Right ventricle myocardium inferior (tissue), 1 donor: ENCODE results near the gene PCDH15. TPM values are rescaled to one million over a fixed set of nuclear protein-coding genes. Genes with fewer than 3 reads are reported as not detected.

Experiments
- ATAC-seq: fragments of 200-7000 bp; cut with Tn5 transposase; one replicate; pipeline ENCODE4 v1.9.1; 2020; ENCODE audit warnings: mild to moderate bottlenecking, moderate library complexity
- DNase-seq: peaks from one replicate; pipeline ENCODE4 v3.0.0; 2021; ENCODE audit errors: missing footprints
- intact Hi-C: fragments of 100-400 bp; cut with DNase I; formaldehyde crosslinking; loops from one replicate; pipeline ENCODE4 v1.11.0; 2022
- total RNA-seq: library from RNA; stranded (reverse); fragmentation: NEBNext Ultra II Directional; extraction: Animal tissue kit (Norgen Biotek cat#: 25700); gene quantifications from one replicate; pipeline ENCODE4 v1.2.1, GENCODE V29; 2021
- donor health status: DM: no; HTN: yes; CAD: no; lungs with severe emphysema.

The PCDH15 gene
- total RNA-seq, 1 donor from 2014 or later, result 0.41 TPM

- intact Hi-C loops, result no loop called here
- no peak for ATAC-seq
- DNase-seq, result no peak
These were observed 534.6 kb downstream of the PCDH15 start for GRCh38 chr10:54266395-54266794.

DNA sequence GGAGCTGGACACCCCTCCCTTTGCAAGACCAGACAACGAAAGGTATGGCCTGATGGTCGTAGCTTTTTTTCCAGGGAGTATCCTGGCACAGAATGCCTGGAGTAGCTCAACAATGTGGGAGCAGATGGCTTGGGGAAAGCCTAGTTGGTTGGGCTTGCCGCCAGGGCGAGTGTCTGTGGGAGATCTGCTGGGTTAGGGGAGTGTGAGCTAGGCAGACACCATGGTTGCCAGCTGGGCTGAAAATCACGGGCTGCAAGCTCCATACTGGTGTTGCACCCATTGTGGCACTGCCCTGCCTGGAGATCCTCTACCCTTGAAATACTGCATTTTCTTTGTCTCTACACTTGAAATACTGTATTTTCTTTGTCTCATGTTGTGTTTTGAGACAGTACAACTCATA, 538.3 kb downstream of the PCDH15 start:
- intact Hi-C loops, result no loop called here
- ATAC-seq (no peak), DNase-seq (no peak)

DNA sequence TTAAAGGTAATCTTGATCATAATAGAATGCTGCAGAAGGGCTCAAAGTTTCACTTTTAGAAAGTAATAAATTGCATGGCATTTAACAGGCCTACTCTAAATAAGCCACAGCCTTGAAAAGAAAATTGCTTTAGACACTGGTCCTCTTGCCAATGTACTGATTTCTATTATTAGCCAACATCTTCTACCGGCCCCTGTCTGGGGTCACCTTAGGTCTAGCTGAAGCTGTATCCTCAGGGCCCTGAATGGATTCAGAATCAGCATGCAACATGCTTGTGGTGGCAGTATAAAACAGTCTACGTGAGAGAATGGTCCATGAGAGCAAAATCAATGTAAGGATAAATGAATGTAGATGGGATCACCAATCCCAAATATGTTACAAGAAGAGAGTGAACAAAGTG, 541.9 kb downstream of the PCDH15 start:
- DNase-seq (no peak), ATAC-seq (peak; percentile 59)
- intact Hi-C loops, result no loop called here

DNA sequence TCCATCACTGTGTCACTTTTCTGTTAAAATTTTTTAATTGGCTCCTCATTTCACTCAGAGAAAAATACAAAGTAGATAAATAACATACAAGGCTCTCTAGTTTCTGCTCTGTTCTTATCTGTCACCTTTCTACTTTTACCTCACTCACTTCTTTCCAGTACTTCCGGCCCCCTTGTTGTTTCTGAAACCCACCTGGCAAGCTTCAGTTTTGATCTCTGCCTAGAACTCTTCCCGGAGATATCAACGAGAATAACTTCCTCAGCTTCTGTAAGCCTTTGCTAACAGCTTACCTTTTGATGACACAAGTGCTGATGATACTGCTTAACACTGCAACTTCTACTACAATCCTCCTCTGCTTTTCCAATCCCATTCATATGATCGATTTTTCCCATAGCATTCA, 566.2 kb downstream of the PCDH15 start:
- DNase-seq, result no peak
- intact Hi-C loops, result no loop called here
- ATAC-seq, result no peak

DNA sequence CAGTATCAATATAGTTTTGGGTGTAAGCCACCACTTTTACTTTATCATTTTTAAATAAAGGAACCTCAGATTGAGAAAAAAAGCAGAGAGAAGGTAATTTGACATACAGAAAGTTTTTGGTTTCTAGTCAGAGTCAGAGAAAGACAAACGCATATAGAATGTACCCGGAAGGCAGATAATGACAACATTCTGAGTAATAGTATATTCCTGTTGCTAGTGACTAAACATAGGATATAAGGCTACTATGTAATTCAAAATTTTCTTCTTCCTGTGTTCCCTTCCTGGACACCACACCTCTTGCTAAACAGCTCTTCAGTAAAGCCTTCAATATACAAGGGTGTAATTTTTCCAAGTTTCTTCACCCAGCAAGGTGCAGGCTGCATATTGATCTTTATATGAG, 597.6 kb downstream of the PCDH15 start:
- ATAC-seq, result no peak
- DNase-seq, result no peak
- intact Hi-C loops, result no loop called here

GRCh38 chr10:54198051-54198450, 603.0 kb downstream of the PCDH15 start:
- intact Hi-C loops, result no loop called here
- ATAC-seq (no peak), DNase-seq (no peak)

GRCh38 chr10:54194806-54195205, 606.2 kb downstream of the PCDH15 start:
- intact Hi-C loops, result no loop called here
- DNase-seq (no peak), ATAC-seq (no peak)

- intact Hi-C loops, result no loop called here
- no peak for DNase-seq
- ATAC-seq, result no peak
These were observed 641.1 kb downstream of the PCDH15 start for GRCh38 chr10:54159924-54160323.

- ATAC-seq (no peak), DNase-seq (no peak)
- intact Hi-C loops, result no loop called here
These were observed 652.5 kb downstream of the PCDH15 start for GRCh38 chr10:54148508-54148907.

DNA sequence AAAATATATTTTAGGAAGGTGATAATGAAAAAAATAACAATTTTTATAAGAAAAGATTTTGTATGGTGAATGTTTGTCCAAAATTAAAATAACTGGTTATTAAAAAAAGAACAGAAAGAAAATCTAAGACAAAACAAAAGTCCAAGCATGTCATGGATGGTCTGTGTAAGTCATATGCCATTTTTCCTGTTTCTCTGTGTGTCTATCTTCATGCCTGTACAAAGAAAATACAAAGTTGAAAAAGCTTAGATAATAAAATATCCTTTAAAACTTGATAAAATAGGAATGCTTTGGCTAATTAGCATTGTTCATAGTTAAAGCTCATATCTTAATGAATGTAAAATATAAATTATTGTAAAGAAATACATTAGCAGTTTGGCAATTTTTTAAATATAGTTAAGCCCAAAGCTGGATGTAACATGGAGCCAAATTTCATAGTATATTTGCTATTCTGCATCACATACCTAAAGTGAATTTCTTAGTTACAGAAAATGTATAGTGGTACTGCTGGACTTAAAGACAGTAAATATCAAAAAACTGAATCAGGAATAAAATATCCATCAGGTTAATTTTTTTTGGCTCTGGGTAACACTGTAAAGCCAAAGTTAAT, 661.1 kb downstream of the PCDH15 start:
- ATAC-seq (no peak), DNase-seq (no peak)
- intact Hi-C loops, result no loop called here

- ATAC-seq (no peak), DNase-seq (no peak)
- intact Hi-C loops, result no loop called here
These were observed 663.6 kb downstream of the PCDH15 start for GRCh38 chr10:54137396-54137795.

GRCh38 chr10:54133203-54133602, 667.8 kb downstream of the PCDH15 start:
- ATAC-seq (no peak), DNase-seq (no peak)
- intact Hi-C loops, result no loop called here

DNA sequence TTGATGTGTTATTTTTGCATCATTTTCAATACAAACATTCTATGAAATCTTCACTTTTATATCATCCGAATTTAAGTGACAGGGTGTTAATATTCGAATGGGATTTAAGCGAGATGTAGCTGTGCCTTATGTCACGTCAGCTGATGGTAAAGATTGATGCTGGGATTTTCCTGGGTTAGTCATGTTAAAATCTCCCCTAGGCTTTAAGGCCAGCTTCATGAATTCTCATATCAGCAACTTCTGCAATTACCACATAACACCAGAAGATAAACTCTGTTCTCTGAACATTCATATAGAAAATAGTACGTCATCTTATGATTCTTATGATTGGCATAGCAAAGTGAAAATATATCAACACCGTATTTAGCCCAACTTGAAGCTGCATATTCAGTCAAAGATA, 669.2 kb downstream of the PCDH15 start:
- no peak for DNase-seq
- intact Hi-C loops, result no loop called here
- no peak for ATAC-seq

GRCh38 chr10:54130394-54130793, 670.6 kb downstream of the PCDH15 start:
- ATAC-seq (no peak), DNase-seq (no peak)
- intact Hi-C loops, result no loop called here

DNA sequence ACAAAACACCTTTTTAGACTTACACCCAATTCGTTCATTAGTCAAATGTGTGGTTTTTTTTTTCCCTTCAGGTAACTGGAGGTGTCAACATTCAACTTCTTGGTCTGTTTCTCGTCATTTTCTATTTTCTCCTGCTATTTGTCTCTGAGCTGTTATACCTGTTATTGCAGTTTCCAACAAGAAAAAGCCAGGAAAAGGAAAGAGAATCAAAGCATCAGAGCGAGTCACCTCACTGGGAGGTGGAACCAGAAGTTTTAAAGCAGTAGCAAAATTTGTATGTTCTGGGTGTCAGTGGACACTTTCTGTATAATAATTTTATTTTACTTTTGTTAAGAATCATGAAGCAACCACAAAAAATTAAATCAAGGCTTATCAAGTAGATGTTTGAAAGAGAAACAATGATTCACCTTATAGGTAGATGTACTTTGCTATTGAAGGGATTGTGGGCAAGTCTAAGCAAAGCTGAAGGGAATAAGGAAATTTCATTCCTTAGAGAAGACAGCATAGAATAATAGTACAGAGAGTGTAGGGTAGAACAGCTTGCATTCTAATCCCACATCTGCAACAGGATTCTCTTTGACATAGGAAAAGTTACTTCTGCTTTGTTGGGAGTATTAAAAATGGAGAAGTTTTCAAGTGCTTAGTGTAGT, 675.8 kb downstream of the PCDH15 start:
- ATAC-seq, result no peak
- no peak for DNase-seq
- intact Hi-C loops, result no loop called here

GRCh38 chr10:54124209-54124885, 676.7 kb downstream of the PCDH15 start:
- intact Hi-C loops, result no loop called here
- ATAC-seq (no peak), DNase-seq (no peak)

GRCh38 chr10:54120806-54121205, 680.2 kb downstream of the PCDH15 start:
- ATAC-seq (no peak), DNase-seq (no peak)
- intact Hi-C loops, result no loop called here

- DNase-seq (no peak), ATAC-seq (no peak)
- intact Hi-C loops, result no loop called here
These were observed 692.1 kb downstream of the PCDH15 start for GRCh38 chr10:54108961-54109360.

DNA sequence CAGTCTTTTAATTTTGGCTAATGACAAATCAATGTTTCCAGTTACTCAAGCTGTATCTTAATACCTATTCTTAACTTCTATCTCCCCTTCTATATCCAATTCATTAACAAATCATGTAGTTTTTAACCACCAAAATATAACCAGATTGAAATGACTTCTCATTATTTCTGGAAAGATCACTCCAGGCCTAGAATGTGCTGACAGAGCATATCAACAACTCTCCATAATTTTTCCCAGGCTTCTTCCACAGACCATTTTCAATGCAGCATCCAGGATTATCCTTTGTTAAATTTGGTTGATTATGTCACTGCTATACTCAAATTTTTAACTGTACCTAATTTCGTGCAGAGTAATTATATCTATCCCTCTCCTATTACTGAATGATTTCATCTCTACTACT, 704.1 kb downstream of the PCDH15 start:
- intact Hi-C loops, result no loop called here
- DNase-seq, result no peak
- no peak for ATAC-seq

GRCh38 chr10:54094321-54094720, 706.7 kb downstream of the PCDH15 start:
- ATAC-seq, result no peak
- DNase-seq, result no peak
- intact Hi-C loops, result no loop called here
